Urinary bladder (tissue), 4 donors: ENCODE measurements around the gene GRM7. TPM values are rescaled to one million over a fixed set of nuclear protein-coding genes. Genes with fewer than 3 reads are reported as not detected.

Source experiments
- DNase-seq: peaks from one replicate; pipeline ENCODE4 v3.0.0-alpha.2; 2015; ENCODE audit errors: extremely low spot score
- H3K27ac ChIP-seq: one replicate; pipeline ENCODE4 v1.5.1; 2013; ENCODE audit warnings: low read depth, mild to moderate bottlenecking, moderate library complexity
- H3K36me3 ChIP-seq: one replicate; pipeline ENCODE4 v1.6.1; 2013; ENCODE audit warnings: mild to moderate bottlenecking, moderate library complexity; ENCODE audit not compliant: insufficient read depth
- H3K4me1 ChIP-seq: one replicate; pipeline ENCODE4 v1.6.1; 2013; ENCODE audit warnings: mild to moderate bottlenecking, moderate library complexity; ENCODE audit not compliant: insufficient read depth
- H3K4me3 ChIP-seq: one replicate; pipeline ENCODE4 v1.5.1; 2013; ENCODE audit warnings: low read depth, low read length
- WGBS: extraction: QIAGEN DNeasy Blood & Tissue Kit; methylation state at CpG from one replicate; pipeline ENCODE4 v1.1.7; 2013; 5-methylcytosine and 5-hydroxymethylcytosine counted together
- polyA plus RNA-seq: library from polyadenylated mRNA; stranded (reverse); fragments of 200-250 nt; gene quantifications from one replicate; pipeline ENCODE4 v1.2.3, GENCODE V29; 2013
- total RNA-seq: library from RNA; depleted of rRNA; stranded (reverse); fragments of >200 nt; gene quantifications from one replicate; pipeline ENCODE4 v1.2.3, GENCODE V29; 2014
- donor health status: healthy with polysubstance abuse.
- donor health status: healthy.

The GRM7 gene
- total and polyA plus RNA-seq, 2 donors, result 2.3 to 14.6 TPM

DNA sequence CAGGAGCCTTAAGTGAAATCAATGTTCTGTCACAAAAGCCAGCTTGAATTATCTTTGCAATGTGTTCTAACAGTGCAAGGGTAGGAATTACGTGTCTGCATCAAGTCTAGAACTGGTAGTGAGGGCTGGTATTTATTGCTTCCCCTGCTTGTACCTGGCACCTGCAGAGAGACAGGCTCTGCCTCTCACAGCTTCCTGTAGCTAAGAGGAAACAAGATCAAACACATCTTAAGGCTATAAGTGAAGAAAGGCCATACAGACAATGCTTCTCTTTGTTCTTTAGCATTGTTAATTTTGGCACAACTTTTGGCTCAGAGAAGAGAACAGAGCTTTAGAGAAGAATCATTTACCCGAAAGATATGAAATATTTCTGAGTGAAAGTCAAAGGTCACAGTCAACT is 479.9 kb downstream of the GRM7 start:
- no peak overlapping the region for H3K27ac ChIP-seq
- H3K4me1 ChIP-seq, result no peaks in the 10 kb centered on the region
- H3K36me3 ChIP-seq, result no peaks in the 10 kb centered on the region
- 43% methylated on average over 2 of the region's 2 CpGs for WGBS
- no peak overlapping the region for H3K4me3 ChIP-seq
- DNase-seq, result no peak

DNA sequence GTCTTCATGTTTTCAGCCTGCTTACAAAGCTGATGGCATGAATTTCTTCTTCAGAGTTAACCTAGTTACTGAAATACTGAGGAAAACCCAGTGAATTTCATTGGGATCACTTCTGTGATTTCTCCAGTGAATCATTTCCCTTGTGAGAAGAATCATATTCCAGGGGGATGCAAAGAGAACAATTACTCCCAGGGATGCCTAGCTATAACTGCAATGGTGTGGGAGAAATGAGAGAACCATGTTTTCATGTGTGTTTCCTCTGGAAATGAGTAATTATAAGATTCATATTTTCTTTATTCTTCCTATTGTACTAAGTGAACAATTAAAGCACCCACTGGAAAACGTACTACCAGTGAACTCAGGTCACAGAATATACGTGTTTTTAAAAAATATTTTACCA is 485.4 kb downstream of the GRM7 start:
- H3K36me3 ChIP-seq, result no peaks in the 10 kb centered on the region
- no peak overlapping the region for H3K4me3 ChIP-seq
- DNase-seq, result no peak
- no peaks in the 10 kb centered on the region for H3K4me1 ChIP-seq
- H3K27ac ChIP-seq, result no peak overlapping the region
- 83% methylated on average over 2 of the region's 2 CpGs for WGBS

DNA sequence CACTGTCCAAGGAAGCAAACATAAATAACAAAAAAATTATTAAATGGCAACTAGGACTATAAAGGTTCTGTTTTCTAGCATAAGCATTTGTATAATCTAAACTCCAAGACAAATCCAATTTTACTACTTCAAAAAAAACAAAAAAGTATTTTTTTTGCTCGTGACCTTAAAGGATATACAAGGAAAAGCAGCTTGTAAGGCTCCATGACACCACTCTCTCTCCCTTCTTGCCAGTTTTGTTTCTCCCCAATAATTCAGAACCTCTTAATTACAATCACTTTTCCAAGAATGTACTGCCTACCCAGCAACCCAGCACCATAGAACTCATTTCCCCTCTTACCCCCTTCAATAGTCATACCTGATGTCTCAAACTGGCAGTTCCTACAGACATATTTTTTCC is 496.2 kb downstream of the GRM7 start:
- no peak for DNase-seq
- no peaks in the 10 kb centered on the region for H3K36me3 ChIP-seq
- no peaks in the 10 kb centered on the region for H3K4me1 ChIP-seq
- H3K4me3 ChIP-seq, result no peak overlapping the region
- 95% methylated on average over 1 of the region's 1 CpG for WGBS
- no peak overlapping the region for H3K27ac ChIP-seq

DNA sequence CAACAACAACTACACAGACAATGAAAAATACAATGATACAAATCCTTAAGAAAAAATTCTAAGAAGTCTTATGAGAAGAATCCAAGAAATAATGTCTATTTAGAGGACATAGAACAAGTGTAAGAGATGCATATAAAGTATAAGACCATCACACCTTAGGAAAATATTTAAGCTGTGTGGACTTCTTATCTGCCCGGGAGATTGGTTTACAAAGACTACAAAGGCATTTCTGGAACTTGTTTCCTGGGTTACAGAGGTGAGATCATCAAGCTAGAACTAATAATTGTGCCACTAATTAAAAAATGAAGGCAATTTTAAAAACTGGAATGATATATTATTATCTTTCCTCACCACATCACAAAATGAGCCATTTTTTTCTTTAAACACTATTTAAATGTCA is 507.1 kb downstream of the GRM7 start:
- Histone ChIP-seq H3K27ac (no peak overlapping the region), H3K4me1 (no peaks in the 10 kb centered on the region), H3K36me3 (no peaks in the 10 kb centered on the region), H3K4me3 (no peak overlapping the region)
- DNase-seq, result no peak
- 71% methylated on average over 1 of the region's 1 CpG for WGBS

DNA sequence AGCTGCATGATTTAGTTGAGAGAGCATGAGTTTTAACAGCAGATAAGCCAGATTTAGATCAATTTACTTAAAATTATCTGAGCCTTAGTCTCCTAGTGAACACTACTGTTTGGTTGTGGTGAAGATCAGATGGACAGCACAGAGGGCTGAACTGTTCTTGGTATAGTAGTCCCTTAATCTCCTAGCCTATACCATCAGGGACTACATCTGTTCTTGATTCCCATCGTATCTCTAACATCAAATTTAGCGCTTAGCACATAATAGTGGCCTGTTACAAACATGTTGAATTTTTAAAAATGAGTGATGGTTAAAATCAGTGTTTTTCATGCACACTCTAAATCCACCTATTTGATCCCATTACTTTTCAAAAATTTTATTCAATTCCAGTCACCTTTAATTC is 507.7 kb downstream of the GRM7 start:
- no peak for DNase-seq
- H3K36me3 ChIP-seq, result no peaks in the 10 kb centered on the region
- no peak overlapping the region for H3K4me3 ChIP-seq
- H3K4me1 ChIP-seq, result no peaks in the 10 kb centered on the region
- H3K27ac ChIP-seq, result no peak overlapping the region
- 90% methylated on average over 2 of the region's 2 CpGs for WGBS

DNA sequence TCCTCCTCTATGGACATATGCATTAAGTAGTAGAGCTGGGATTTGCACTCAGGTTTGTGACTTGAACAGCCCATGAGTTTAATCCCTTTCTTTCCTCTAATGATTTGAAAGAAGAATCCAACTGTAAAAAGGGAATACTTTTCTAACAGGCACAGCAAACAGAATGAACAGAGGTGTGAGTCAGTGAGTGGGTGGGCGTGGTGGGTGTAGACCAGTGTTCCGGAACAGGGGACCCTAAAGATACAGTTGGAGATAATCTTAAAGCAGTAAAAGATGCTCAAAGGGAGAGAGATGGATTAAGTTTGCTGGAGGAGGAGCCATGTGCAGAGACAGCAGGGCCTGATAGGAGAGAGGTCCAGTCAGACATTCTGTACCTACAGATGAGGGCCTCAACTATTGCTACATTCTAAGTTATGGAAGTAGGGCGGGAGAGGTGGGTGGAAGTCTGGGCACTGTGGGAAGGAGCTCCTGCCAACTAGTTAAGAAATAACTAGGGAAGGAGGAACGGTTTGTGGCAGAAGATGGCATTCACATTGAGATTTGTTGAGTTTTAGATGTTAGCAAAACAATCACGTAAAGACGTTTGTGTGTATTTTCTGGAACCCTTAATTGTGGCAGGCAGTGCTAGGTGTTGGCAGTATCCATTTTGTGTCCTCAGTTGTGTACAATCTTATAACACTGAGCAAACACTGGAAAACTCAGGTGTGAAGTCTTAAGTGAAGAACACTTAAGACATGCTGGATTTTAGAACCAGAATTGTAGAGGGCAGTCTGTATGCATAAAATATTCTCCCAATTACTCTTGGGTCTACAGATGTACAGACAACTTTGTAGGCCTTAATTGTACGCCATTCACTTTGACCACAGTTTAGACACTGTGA is 511.0 kb downstream of the GRM7 start:
- no peaks in the 10 kb centered on the region for H3K36me3 ChIP-seq
- 75% methylated on average over 7 of the region's 7 CpGs for WGBS
- no peaks in the 10 kb centered on the region for H3K4me1 ChIP-seq
- H3K27ac ChIP-seq, result no peak overlapping the region
- H3K4me3 ChIP-seq, result no peak overlapping the region
- DNase-seq, result no peak

DNA sequence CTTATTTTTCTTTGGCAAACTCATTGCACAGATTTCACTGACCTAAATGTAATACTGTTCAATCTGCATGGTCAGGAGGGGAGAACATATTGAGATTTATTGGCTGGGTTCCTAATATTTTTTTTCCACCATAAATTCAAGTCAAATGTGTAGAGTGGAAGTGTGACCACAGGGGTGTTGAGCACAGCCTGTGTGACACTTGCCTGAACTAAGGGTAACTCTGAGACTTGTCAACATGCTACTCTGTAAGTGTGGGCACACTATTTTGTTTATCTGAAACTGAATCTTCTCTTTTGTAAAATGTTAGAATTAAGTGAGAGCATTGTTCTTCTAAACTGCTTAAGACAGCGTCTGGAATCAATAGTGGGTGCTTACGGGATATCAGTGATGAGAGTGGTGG is 516.2 kb downstream of the GRM7 start:
- H3K4me3 ChIP-seq, result no peak overlapping the region
- no peaks in the 10 kb centered on the region for H3K4me1 ChIP-seq
- DNase-seq, result no peak
- H3K27ac ChIP-seq, result no peak overlapping the region
- 92% methylated on average over 2 of the region's 2 CpGs for WGBS
- no peaks in the 10 kb centered on the region for H3K36me3 ChIP-seq

DNA sequence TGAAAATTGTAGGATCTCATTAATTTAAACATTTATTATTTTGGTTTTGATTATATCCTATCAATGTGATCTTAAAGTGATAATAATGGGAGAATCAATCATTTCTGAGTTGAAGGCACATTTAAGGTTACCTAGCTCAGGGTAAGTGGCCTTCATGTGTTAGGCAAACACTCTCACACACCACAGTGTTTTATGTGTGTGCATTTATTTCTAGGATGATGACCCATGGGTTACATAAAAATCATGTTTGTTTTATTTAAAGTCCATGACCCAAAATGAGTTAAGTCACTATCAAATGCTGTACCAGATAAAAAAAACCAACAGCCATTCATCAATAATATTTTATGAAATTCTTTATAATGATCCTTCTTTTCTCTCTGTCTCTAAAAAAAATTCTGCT is 520.8 kb downstream of the GRM7 start:
- Histone ChIP-seq H3K4me1 (no peaks in the 10 kb centered on the region), H3K36me3 (no peaks in the 10 kb centered on the region), H3K27ac (no peak overlapping the region), H3K4me3 (no peak overlapping the region)
- DNase-seq, result no peak

DNA sequence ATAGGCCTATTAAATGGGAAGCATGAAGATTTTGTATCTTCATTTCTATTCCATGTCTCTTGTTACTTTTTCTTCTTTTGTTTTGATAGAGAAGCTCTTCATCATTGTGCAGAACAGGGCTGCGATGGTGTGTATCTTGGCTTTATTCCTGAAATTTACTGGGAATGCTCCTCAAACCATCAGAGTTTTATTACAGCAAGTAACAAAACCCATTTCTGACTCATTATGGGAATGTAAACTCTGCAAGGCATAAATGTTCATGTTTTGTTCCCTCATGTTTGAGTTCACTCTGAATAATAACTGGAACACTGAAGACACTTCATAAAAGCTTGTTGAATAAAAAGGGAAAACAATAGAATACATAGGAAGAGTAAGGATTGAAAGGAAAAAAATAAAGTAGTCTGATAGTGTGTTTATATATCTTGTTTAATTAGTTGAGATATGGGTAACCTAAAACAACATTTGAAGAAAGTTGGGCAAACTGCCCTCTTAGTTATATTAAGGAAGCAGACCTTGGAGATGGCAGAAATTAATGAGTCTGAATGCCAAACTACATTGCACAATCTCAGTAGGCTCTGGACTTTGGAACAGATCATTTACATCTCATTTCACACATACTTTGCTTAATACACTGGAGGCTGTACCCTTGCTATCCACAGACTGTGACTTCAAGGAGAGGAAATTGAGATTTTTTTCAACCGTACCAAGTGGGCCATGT is 521.5 kb downstream of the GRM7 start:
- H3K27ac ChIP-seq, result no peak overlapping the region
- no peak overlapping the region for H3K4me3 ChIP-seq
- 21% methylated on average over 2 of the region's 2 CpGs for WGBS
- no peaks in the 10 kb centered on the region for H3K36me3 ChIP-seq
- DNase-seq, result peak; percentile 54
- H3K4me1 ChIP-seq, result no peaks in the 10 kb centered on the region

DNA sequence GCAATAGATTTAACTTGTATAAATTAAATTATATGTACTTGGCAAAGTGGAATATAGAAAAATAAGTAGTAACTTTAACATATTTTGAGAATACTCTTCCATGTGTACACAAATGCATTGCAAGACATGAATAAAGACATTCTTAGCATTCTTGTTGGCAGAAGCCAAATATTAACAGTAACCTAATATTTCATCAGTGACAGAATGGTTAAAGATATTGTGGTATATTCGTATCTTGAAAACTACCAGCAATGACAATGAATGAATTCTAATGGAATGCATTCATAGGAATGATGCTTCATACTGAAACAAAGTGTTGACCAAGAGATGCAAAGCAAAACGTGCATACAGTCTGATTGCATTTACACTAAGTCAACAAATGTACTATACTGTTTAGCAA is 524.7 kb downstream of the GRM7 start:
- WGBS, result 53% methylated on average over 2 of the region's 2 CpGs
- Histone ChIP-seq H3K36me3 (no peaks in the 10 kb centered on the region), H3K27ac (no peak overlapping the region), H3K4me3 (no peak overlapping the region), H3K4me1 (no peaks in the 10 kb centered on the region)
- DNase-seq, result no peak

DNA sequence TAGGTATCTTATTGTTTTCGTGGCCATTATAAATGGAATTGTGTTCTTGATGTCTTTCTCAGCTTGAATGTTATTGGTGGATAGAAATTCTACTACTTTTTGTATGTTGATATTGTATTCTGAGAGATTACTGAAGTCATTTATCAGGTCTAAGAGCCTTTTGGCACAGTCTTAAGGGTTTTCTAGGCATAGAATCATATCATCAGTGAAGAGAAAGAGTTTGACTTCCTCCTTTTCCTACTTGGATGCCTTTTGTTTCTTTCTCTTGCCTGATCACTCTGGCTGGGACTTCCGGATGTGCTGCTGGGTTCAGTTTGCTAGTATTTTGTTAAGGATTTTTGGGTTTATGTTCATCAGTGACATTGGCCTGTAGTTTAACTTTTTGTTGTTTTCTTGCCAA is 527.1 kb downstream of the GRM7 start:
- Histone ChIP-seq H3K36me3 (no peaks in the 10 kb centered on the region), H3K4me1 (no peaks in the 10 kb centered on the region), H3K4me3 (no peak overlapping the region), H3K27ac (no peak overlapping the region)
- WGBS, result 78% methylated on average over 2 of the region's 2 CpGs
- DNase-seq, result no peak

DNA sequence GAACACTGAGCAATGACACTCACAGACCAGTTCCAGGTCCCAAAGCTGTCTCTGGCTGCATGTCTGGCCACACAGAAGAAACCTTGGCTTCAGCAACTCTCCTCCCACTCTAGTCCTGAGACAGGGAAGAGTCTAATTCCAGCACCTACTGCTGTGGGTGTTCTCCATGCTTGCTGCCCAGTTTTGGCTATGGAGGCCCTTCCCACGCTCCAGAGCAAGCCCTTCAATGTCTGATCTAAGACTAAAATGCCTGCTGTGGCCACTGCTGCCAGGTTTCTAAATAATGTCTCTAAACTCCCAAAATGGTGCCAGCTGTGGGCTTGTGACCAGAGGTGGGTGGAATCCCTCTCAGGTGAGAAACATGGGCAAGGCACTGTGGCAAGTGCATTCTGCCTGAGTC is 531.3 kb downstream of the GRM7 start:
- Histone ChIP-seq H3K4me3 (no peak overlapping the region), H3K36me3 (no peaks in the 10 kb centered on the region), H3K4me1 (no peaks in the 10 kb centered on the region), H3K27ac (no peak overlapping the region)
- 95% methylated on average over 1 of the region's 1 CpG for WGBS
- no peak for DNase-seq

DNA sequence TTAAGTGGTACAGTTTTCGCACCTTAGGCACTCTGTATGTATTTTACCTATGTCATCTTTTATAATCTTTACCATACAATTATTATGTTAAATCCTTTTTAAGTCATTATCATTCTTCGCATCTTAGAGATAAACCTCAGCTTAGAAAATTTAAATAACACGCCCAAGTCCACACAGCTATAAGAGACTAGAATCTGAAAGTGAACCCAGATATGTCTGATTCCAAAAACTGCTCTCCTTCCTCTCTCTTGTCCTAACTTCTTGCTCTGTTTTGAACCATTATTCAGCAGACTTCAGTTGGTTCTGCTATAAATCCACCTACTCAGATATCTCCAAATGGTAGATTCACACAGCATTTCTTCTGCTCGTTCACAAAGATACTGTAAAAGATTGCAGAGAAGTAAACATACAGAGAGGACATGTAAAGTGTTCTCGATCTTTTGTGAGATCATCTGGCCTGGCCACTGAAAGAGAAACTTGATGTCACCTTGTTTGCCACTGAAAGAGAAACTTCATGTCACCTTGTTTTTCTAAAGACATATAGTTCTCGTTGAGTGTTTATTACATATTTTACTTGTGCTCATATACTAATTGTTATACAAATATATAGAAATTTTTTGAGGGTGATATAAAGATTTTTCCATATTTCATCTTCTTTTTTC is 533.2 kb downstream of the GRM7 start:
- Histone ChIP-seq H3K27ac (no peak overlapping the region), H3K36me3 (no peaks in the 10 kb centered on the region), H3K4me1 (no peaks in the 10 kb centered on the region), H3K4me3 (no peak overlapping the region)
- 89% methylated on average over 6 of the region's 6 CpGs for WGBS
- DNase-seq, result no peak

DNA sequence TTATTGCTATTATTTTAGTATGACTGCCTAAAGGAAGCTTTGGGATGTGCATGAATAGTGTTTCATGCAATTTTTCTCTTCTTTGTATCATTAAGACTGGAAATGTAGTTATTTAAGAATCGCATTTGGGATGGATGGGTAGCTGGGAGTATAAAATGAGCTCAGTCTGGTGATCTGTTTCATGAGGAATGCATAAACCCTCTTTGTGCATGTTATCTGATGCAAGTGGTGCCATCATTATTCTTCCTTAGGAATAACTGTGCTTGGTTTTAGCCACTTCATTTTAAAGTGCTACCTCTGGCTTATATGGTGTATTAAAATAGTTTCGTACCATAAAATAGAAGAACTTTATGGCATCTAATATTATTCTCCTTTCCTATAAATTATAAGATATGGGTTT is 535.6 kb downstream of the GRM7 start:
- Histone ChIP-seq H3K27ac (no peak overlapping the region), H3K4me3 (no peak overlapping the region), H3K36me3 (no peaks in the 10 kb centered on the region), H3K4me1 (no peaks in the 10 kb centered on the region)
- DNase-seq, result no peak
- WGBS, result 98% methylated on average over 2 of the region's 2 CpGs
